Measurements from ENCODE around the gene ROBO2. TPM values are rescaled to one million over a fixed set of nuclear protein-coding genes. Genes with fewer than 3 reads are reported as not detected.

Gene ROBO2
- total RNA-seq, 3 donors from 2014 or later = not detected

DNA sequence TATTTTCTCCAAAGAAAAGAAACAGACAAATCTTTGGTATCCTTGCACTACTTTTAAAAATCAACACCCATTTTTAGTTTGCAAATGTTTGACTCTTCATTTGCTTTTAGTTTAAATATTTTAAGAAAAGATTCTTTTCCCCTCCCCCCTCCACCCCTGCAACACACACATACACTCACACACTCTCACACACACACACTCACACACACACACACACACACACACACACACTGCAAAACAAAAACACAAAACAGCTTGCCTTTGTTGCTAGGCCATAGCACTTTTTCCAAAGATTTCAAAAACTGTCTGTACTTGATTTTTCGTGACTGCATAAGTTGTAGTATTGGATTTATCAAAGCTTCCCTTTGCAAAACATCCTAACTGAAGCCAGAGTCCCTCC lies 26.9 kb downstream of the ROBO2 start:
- H3K9me3 Mint-ChIP-seq = peaks cover 24% of the 10 kb centered on the region
- no peaks in the 10 kb centered on the region for H3K36me3 Mint-ChIP-seq (ENCODE audit: insufficient read depth)

DNA sequence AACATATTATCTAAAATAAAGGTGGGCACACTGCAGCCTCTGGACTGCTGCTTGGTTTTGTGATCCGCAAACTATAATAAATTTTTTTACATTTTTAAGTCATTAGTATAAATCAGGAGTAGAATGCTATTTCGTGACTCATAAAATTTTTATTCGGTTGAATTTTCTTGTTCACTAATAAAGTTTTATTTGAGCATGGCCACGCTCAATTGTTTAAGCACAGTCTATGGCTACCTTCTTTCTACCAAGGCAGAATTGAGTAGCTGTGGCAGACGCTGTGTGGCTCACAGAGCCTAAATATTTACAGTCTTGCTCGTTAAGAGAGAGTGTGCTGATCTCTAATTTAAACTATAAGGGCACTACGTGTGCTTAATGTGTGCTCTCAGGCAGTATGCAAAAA lies 28.9 kb downstream of the ROBO2 start:
- DNase-seq (no peak), ATAC-seq (no peak)
- no peaks in the 10 kb centered on the region for H3K36me3 Mint-ChIP-seq (ENCODE audit: insufficient read depth)
- no peak overlapping the region for H3K4me3 Mint-ChIP-seq
- H3K9me3 Mint-ChIP-seq = peaks cover 10% of the 10 kb centered on the region
- H3K27me3 Mint-ChIP-seq (ENCODE audit: low read depth) = no peaks in the 10 kb centered on the region
- H3K4me1 Mint-ChIP-seq (ENCODE audit: low read depth) = no peaks in the 10 kb centered on the region

More for the DNA sequence above, 26.9 kb downstream of the ROBO2 start:
- H3K4me3 Mint-ChIP-seq = no peak overlapping the region
- DNase-seq (no peak), ATAC-seq (no peak)
- no peaks in the 10 kb centered on the region for H3K4me1 Mint-ChIP-seq (ENCODE audit: low read depth)
- no peaks in the 10 kb centered on the region for H3K27me3 Mint-ChIP-seq (ENCODE audit: low read depth)

DNA sequence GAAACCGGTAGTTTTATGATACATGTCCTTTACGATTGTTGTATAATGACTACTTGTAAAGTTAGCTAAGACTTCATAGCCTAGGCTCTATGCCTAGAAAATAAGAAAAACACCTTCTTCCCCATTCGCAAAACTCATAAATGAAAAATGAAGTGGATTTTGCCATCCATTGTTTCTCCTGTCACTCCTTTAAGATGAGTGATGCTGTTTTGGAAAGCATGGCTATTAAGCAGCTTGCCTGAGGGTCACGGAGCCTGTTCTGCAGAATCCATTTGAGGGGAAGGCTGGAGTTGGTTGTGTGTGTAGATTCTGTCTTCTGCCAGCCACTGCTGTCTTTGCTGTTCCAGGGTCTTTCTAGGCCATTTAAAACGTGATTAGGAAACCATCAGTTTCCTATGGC lies 31.5 kb downstream of the ROBO2 start:
- H3K27me3 Mint-ChIP-seq (ENCODE audit: low read depth) = no peaks in the 10 kb centered on the region
- DNase-seq (no peak), ATAC-seq (no peak)
- peaks cover 14% of the 10 kb centered on the region for H3K9me3 Mint-ChIP-seq
- H3K4me3 Mint-ChIP-seq = no peak overlapping the region
- H3K36me3 Mint-ChIP-seq (ENCODE audit: insufficient read depth) = no peaks in the 10 kb centered on the region
- H3K4me1 Mint-ChIP-seq (ENCODE audit: low read depth) = no peaks in the 10 kb centered on the region

DNA sequence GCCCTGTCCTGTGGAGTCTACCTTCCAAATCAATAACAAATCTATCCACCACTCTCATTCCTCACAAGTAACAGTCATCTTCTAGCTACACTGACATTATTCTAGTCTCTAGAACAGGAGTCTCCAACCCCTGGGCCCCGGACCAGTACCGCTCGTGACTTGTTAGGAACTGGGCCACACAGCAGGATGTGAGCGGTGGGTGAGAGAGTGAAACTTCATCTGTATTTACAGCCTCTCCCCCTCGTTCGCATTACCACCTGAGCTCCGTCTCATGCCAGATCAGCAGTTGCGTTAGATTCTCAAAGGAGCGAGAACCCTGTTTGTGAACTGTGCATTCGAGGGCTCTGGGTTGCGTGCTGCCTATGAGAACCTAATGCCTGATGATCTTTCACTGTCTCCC lies 31.9 kb downstream of the ROBO2 start:
- DNase-seq (no peak), ATAC-seq (no peak)
- H3K4me3 Mint-ChIP-seq = no peak overlapping the region
- H3K36me3 Mint-ChIP-seq (ENCODE audit: insufficient read depth) = no peaks in the 10 kb centered on the region
- no peaks in the 10 kb centered on the region for H3K4me1 Mint-ChIP-seq (ENCODE audit: low read depth)
- no peaks in the 10 kb centered on the region for H3K27me3 Mint-ChIP-seq (ENCODE audit: low read depth)
- peaks cover 14% of the 10 kb centered on the region for H3K9me3 Mint-ChIP-seq

DNA sequence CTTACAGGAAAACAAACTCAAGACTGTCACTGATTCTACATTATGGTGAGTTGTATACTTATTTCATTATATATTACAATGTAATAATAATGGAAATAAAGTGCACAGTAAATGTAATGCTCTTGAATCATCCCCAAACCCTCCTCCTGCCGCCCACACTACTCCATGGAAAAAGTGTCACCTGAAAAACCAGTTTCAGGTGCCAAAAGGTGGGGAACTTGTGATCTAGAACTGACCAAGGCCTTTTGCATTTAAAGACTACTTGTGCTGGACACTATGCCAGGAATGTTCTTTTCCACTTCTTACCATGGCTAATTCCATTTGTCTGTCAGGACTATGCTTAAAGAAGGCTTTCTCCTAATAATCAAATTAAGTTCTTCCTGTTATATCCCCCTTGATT lies 32.3 kb downstream of the ROBO2 start:
- no peak for DNase-seq

DNA sequence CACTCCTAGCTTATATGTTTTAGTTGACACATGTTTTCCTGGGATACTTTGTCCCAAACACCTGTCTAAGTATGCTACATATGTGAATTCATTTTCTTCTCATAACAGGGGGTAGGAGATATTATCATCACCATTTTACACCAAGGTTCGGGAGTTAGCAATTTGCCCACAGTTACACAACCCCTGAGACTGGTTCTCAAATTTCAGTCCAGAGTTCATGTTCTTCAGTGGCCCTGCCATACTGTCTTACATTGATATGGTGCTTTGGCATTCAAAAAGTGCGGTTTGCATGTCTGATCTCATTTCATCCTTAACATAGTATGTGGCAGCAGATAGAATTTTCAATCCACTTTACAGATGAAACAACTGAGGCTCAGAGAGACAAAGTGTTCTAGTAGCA lies 38.4 kb downstream of the ROBO2 start:
- H3K4me1 Mint-ChIP-seq (ENCODE audit: low read depth) = no peaks in the 10 kb centered on the region
- H3K4me3 Mint-ChIP-seq = no peak overlapping the region
- H3K9me3 Mint-ChIP-seq = peaks cover 13% of the 10 kb centered on the region
- H3K36me3 Mint-ChIP-seq (ENCODE audit: insufficient read depth) = no peaks in the 10 kb centered on the region
- DNase-seq (no peak), ATAC-seq (no peak)
- H3K27me3 Mint-ChIP-seq (ENCODE audit: low read depth) = no peaks in the 10 kb centered on the region

More for the DNA sequence above, 32.3 kb downstream of the ROBO2 start:
- H3K4me1 Mint-ChIP-seq (ENCODE audit: low read depth) = no peaks in the 10 kb centered on the region
- H3K27me3 Mint-ChIP-seq (ENCODE audit: low read depth) = no peaks in the 10 kb centered on the region
- no peaks in the 10 kb centered on the region for H3K36me3 Mint-ChIP-seq (ENCODE audit: insufficient read depth)
- peaks cover 14% of the 10 kb centered on the region for H3K9me3 Mint-ChIP-seq
- ATAC-seq = no peak
- no peak overlapping the region for H3K4me3 Mint-ChIP-seq

DNA sequence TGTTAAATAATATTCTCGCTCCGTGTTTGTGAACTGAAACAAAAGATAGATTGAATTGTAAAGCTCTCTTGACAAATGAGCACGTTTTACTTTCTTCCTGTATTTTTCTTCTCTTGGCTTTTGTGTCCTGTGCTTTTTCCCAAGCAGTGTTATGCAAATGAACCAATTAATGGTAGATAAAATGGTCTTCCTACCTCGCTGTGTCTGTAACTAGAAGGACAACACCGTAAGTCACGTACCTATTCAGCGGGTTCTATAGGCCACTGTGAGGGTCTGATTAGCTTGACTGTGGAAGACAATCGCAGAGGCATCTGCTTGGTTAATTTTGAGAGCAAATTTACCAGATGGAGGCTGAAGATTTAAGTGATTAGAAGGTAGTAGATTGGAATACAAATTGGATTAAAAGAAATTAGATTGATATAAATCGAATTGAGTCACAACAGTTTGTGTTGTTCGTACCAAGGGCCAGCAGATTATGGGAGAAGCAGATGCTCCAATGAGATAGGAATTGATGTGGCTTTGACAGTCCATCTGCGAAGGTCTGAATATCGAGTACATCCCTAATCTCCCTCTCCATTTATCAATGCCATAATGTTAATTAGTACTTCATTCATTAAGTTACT lies 40.2 kb downstream of the ROBO2 start:
- Mint-ChIP-seq H3K27me3 (ENCODE audit: low read depth) (no peaks in the 10 kb centered on the region), H3K9me3 (peaks cover 12% of the 10 kb centered on the region), H3K4me1 (ENCODE audit: low read depth) (no peaks in the 10 kb centered on the region), H3K36me3 (ENCODE audit: insufficient read depth) (no peaks in the 10 kb centered on the region), H3K4me3 (no peak overlapping the region)
- no peak for DNase-seq
- no peak for ATAC-seq

DNA sequence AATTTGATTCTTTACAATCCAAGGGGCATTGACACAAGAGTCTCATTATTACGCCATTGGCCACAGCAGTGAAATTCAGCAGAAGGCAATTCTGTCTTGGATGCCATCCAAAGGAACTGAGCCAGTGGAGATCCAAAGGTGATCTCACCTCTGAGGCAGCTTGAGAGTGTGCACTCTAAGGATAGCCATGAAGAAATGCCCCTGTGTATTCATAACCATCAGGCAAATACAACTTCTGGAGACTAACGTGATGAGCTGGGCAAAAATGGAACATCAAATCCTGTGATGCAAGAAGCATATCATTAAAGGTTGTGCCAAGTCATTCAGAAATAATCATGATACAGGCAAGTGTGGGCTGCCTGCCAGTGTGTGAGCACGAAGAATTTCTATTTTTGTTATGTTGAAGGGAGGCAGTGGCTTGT lies 41.4 kb downstream of the ROBO2 start:
- Mint-ChIP-seq H3K36me3 (ENCODE audit: insufficient read depth) (no peaks in the 10 kb centered on the region), H3K9me3 (peaks cover 12% of the 10 kb centered on the region), H3K27me3 (ENCODE audit: low read depth) (no peaks in the 10 kb centered on the region), H3K4me3 (no peak overlapping the region), H3K4me1 (ENCODE audit: low read depth) (no peaks in the 10 kb centered on the region)
- ATAC-seq (no peak), DNase-seq (no peak)

DNA sequence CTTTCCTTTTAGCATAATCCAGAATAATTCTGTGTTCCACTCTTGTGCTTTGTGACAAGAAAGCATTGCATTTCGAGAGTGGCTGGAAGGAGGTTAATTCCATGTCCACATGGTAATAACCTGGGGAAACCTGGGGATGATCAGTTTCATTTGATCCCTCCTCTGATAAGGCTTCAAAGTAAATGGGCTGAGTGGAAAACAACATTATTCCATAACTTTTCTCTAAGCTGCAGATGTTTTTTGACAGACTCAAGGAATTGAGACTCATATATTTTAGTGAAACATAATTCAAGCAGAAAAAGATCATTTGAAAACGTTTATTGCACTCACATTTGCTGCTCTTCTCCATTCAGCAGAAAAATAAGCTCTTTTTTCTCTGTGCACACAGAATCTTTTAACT lies 44.6 kb downstream of the ROBO2 start:
- DNase-seq = no peak
- no peaks in the 10 kb centered on the region for H3K4me1 Mint-ChIP-seq (ENCODE audit: low read depth)
- H3K36me3 Mint-ChIP-seq (ENCODE audit: insufficient read depth) = no peaks in the 10 kb centered on the region
- H3K4me3 Mint-ChIP-seq = no peak overlapping the region
- no peaks in the 10 kb centered on the region for H3K27me3 Mint-ChIP-seq (ENCODE audit: low read depth)
- ATAC-seq = no peak
- H3K9me3 Mint-ChIP-seq = peaks cover 12% of the 10 kb centered on the region

DNA sequence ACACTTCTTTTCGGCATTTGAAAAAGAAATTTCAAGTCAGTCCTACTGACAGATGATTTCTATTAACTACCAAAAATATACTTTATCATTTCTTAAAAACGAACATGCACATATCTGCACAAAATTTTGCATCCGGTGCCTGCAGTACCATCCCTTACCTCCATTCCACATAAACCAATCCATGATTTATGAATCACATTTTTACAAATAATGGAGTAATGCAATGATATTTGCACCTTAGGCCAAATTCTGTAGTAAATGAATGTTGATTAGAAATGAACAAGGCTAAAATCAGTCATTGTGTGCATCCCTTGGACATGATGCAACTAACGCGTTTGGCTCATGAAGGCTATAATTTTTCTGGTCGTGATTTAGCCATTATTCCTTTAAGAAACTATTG lies 46.5 kb downstream of the ROBO2 start:
- ATAC-seq (no peak), DNase-seq (no peak)
- H3K4me1 Mint-ChIP-seq (ENCODE audit: low read depth) = no peaks in the 10 kb centered on the region
- no peaks in the 10 kb centered on the region for H3K36me3 Mint-ChIP-seq (ENCODE audit: insufficient read depth)
- no peak overlapping the region for H3K4me3 Mint-ChIP-seq
- peaks cover 11% of the 10 kb centered on the region for H3K9me3 Mint-ChIP-seq
- H3K27me3 Mint-ChIP-seq (ENCODE audit: low read depth) = no peaks in the 10 kb centered on the region

DNA sequence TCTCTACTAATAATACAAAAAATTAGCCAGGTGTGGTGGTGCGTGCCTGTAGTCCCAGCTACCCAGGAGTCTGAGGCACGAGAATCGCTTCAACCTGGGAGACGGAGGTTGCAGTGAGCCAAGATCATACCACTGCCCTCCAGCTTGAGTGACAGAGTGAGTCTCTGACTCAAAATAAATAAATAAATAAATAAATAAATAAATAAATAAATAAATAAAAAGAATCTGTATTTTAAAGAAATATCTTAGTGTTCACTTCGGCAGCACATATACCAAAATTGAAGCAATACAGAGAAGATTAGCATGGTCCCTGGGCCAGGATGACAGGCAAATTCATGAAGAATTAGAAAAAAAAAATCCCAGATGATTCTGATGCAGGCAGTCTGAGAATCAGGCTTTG lies 51.9 kb downstream of the ROBO2 start:
- H3K9me3 Mint-ChIP-seq = peaks cover 10% of the 10 kb centered on the region
- H3K36me3 Mint-ChIP-seq (ENCODE audit: insufficient read depth) = no peaks in the 10 kb centered on the region
- no peak overlapping the region for H3K4me3 Mint-ChIP-seq
- H3K27me3 Mint-ChIP-seq (ENCODE audit: low read depth) = no peaks in the 10 kb centered on the region
- ATAC-seq (no peak), DNase-seq (no peak)
- no peaks in the 10 kb centered on the region for H3K4me1 Mint-ChIP-seq (ENCODE audit: low read depth)

DNA sequence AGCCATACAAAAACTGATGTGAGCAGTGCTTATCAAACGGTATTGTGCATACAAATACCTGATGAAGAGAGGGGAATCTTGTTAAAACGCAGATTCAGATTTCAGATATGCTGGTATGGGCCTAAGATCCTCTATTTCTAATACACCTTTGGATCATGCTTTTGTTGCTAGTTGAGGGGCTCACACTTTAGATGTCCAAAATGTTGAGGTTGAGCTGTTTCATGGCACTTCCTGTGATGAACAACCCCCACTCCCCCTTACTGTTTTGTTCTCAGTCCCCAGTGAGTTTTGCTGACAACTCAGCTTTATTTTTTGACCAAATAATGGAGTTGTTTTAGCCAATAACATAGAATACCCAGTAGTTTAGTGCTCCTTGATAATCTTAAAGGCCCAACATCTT lies 53.2 kb downstream of the ROBO2 start:
- Mint-ChIP-seq H3K9me3 (peaks cover 18% of the 10 kb centered on the region), H3K27me3 (ENCODE audit: low read depth) (no peaks in the 10 kb centered on the region), H3K4me1 (ENCODE audit: low read depth) (no peaks in the 10 kb centered on the region), H3K4me3 (no peak overlapping the region), H3K36me3 (ENCODE audit: insufficient read depth) (no peaks in the 10 kb centered on the region)
- DNase-seq = no peak
- no peak for ATAC-seq

DNA sequence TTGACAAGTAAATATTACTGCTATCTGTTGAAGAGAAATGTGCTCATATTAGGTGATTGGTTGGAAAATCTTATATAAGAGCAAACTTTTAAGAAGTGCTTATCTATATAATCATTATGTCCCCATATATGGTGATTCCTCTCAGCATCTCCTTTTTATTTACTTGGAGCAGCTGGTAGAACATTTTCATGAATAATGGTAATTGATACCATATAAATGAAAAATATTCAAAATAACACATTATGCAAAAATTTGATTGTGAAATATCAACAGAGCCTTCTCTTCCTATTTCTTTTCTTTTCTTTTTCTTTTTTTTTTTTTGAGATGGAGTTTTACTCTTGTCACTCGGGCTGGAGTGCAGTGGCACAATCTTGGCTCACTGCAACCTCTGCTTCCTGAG lies 56.2 kb downstream of the ROBO2 start:
- ATAC-seq (no peak), DNase-seq (no peak)
- H3K9me3 Mint-ChIP-seq = peaks cover 15% of the 10 kb centered on the region
- H3K4me1 Mint-ChIP-seq (ENCODE audit: low read depth) = no peaks in the 10 kb centered on the region
- no peak overlapping the region for H3K4me3 Mint-ChIP-seq
- H3K36me3 Mint-ChIP-seq (ENCODE audit: insufficient read depth) = no peaks in the 10 kb centered on the region
- no peaks in the 10 kb centered on the region for H3K27me3 Mint-ChIP-seq (ENCODE audit: low read depth)

DNA sequence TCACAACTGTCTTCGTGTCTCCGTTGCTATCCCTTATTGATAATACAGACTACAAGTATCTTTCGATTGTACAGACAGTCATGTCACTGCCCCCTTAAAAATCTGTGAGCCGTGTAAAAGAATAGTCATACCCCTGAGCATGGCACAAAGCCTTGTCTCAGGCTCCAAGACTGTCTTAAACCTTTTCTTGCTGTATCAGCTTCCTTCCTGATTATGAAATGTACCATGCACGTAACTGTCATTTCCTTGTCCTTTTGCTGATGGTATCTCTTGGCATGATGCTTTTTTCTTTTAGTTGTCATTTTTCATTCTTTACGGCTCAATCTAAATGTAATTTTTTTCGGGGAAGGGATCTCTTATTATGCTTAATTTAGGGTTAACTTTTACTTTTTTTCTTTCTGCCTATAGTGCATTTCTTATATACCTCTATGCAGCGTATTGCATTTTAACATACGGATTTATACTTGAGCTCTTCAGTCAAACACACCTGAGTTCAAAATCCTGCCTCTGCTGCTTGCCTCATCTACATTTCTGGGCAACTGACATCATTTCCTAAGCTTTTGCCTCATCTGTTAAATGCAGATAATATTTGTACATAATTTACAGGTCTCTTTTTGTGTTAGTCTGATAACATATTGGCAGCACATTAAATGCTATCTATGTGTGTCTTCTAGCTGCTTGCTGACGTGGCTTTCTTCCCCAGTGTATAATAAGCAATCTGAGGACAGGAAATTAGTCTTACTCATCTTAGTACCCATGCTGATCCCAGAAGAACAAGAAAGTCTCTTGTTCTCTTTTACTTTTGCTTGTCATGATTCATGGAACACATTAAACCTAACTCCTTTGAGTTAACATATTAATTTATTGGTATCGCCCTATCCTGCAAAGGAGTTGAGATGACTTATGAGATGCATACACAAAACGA lies 57.3 kb downstream of the ROBO2 start:
- ATAC-seq (no peak), DNase-seq (no peak)
- H3K4me3 Mint-ChIP-seq = no peak overlapping the region
- no peaks in the 10 kb centered on the region for H3K4me1 Mint-ChIP-seq (ENCODE audit: low read depth)
- no peaks in the 10 kb centered on the region for H3K27me3 Mint-ChIP-seq (ENCODE audit: low read depth)
- no peaks in the 10 kb centered on the region for H3K36me3 Mint-ChIP-seq (ENCODE audit: insufficient read depth)
- peaks cover 19% of the 10 kb centered on the region for H3K9me3 Mint-ChIP-seq

Measured in activated T-cell treated with anti-CD3 and anti-CD28 coated beads, Interleukin-2, amount 50 U/mL, for 4 hours (primary cell).